ENCODE data around the gene KRT82.
"Not testable (repeated sequence)": the region's sequence is repeated elsewhere in the genome, so short reads cannot be mapped to it uniquely, and the experiment has no call there.

KRT82 gene

GRCh38 chr12:52405922-52406385, at the start of gene KRT82:
Gene KRT82 (minus strand): TSS chr12:52406335. CDS start chr12:52406277, 58 bp downstream.
- no peak for DNase-seq

GRCh38 chr12:52455821-52456220, 49.7 kb upstream of the KRT82 start:
- no peak for DNase-seq

DNA sequence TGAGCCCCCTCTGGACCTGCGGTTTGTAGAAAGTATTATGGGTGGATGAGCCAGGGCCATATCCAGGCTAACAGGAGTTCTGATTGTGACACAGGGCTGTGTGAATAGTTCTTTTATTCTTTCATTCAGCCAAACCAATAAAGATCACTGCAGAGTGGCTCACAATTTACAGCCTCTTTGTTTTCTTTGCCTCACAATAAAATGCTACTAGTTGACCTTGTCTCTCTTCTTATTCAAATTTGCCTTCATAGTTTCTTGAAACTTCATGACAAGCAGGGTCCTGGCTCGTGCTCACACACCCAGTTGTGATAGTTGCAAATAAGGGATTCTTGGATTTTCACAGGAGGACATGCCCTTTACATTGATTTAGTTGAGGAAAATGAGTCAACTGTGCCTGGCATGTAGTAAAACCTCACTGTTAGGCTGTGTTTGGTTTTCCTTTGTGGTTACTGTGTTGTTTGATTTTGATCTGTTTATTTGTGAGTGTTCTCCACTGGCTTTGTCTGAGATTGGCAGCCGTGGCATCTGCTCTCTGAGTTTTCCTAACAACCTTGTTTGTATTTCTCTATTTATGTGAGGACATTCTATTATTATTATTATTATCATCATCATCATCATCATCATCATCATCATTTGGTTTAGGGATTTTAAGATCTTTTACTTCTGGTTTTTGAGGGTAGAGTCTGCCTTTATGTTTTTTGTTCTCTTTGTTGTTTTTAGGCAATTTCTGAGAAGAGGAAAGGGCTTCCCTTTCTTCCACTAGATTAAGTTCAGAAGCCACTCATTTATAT, 48.5 kb upstream of the KRT82 start:
- no peak for DNase-seq

GRCh38 chr12:52452101-52452500, 46.0 kb upstream of the KRT82 start, which contains the start of gene KRT6B:
Gene KRT6B (minus strand): TSS chr12:52452146. CDS start chr12:52452078, 68 bp downstream.
- DNase-seq: no peak

DNA sequence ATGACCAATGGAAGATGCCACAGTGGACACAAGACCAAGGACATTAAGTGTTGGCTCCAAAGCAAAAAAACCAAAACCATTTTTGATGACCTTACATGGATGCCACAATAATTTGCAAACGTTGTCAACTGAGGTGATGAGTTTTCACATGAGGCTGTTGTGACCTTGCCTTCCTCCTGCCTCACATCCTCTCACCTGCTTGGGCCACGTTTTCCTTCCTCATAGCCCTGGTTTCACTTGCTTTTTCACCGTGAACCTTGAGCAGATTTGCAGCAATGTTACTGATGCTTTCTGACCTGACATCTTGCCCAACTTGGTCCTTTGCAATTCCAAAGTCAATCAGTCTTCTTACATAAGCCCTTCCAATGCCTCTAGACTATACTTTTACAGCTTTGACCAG, 42.1 kb upstream of the KRT82 start:
- no peak for DNase-seq

DNA sequence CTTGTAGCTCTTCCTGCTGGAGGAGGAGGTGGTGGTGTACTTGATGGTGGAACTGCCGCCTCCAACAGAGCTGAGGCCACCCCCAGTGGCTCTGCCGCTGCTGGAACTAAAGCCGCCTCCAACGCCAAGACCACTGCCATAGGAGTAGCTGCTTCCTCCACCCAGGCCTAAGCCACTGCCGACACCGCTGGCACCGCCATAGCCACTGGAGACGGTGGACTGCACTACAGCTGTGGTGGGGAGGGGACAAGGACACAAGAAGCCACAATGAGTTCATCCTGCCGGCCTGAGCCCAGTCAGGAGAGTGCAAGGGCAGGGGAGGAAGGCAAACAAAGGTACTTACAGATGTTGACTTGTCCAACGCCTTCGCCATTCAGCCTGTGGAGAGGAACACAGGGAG, 41.1 kb upstream of the KRT82 start:
- DNase-seq: not testable (repeated sequence)

DNA sequence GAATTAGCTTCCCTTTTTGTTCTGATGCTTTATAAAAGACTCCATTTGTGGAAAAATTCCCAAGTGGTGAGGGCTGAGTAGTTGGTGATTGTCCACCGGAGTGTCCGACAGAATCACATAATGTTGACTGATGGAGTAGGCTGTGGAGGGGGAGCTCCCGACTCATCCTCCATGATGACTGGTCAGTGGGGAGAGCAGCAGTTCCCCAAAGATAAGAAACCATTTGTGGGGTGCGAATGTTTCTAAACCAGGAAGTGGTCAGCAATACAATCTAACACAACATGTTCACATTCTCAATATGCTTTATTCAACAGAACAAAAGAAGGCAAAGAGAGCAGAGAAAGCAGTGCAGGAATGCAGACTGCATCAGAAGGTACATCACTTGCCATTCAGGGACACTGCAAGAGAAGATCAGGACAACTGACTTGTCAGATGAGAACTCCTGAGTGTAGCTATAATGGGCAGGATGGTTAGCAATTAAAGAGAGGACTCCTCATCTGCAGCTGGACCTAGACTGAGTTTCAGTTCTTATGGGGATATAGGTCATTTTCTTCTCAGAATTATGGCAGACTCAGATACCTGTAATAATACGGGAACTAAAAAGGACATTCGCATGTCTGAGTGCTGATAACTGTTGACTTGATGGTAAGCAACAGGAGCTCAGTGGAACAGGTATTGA, 40.4 kb upstream of the KRT82 start:
- no peak for DNase-seq

- DNase-seq: no peak
Measured at GRCh38 chr12:52445876-52446275, 39.7 kb upstream of the KRT82 start.

- DNase-seq: no peak
Measured at GRCh38 chr12:52444647-52445595, 38.8 kb upstream of the KRT82 start.

- DNase-seq: no peak
Measured at GRCh38 chr12:52443966-52444365, 37.8 kb upstream of the KRT82 start.

GRCh38 chr12:52442600-52443061, 36.5 kb upstream of the KRT82 start:
- no peak for DNase-seq

DNA sequence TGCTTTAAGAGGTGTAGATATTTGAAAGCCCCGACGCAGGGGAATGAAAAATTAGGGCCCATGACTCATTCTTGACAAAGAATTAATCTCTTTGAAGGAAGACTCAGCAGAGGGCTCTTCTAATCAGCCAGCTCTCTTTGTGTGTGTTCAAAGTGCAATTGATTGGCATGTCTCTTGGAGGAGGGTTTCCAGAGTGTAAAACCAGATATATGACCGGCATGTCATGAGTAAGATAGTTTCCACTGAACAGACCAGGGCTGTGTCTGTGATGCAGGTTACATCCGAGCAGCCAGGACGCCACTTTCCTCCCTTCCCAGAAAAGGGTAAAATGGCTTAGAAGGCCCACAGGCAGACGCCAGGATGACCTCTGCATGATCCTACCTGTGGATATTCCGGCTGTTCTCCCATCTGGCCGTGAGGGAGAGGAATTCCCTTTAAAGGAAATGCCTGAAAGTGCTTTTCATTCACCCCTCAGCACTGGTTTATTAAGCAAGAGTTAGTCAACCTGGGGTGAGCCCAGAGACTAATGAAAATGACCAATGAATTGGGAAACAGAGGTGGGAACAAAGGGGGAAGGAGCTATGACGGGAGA, 35.3 kb upstream of the KRT82 start:
- no peak for DNase-seq

- DNase-seq: no peak
Measured at GRCh38 chr12:52440821-52441319, 34.7 kb upstream of the KRT82 start.

DNA sequence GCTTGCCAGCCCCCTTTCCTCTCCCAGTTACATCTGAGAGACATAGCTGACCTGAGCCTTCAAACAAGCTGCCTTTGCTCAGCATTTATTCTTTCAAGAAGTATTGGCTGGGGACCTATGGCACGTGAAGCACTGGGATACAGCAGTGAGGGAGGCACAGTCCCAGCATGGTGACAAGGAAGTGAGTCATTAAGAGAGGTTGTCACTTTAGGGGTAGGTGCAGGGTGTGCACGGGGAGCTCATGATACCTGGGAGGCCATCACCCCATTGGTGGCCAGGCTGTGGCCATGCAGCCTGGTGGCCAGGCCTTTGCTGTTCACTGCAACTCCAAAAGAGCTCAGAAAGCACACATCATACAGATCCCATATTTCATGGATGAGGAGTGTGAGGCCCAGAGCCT, 33.7 kb upstream of the KRT82 start:
- no peak for DNase-seq

GRCh38 chr12:52439420-52439819, 33.3 kb upstream of the KRT82 start:
- DNase-seq: no peak

GRCh38 chr12:52438305-52439301, 32.5 kb upstream of the KRT82 start:
- no peak for DNase-seq

DNA sequence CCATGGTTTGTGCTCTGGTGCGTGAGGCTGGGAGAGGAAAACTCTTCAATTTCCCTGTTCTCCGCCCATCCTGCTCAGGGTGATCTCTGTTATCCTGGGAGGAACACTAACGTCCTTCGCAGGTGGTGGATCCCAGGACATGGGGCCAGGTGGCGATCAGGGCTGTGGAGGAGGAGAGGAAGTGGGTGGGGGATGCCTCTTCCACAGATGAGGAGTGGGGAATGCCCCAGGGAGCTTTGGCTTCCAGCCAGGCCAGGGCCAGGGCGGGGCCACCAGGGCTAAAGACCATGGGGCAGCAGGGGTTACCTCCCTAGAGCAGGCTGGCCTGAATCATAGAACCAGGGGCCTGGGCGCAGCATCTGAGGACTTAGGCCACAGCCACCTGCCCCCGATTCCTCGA, 31.4 kb upstream of the KRT82 start:
- DNase-seq: no peak

DNA sequence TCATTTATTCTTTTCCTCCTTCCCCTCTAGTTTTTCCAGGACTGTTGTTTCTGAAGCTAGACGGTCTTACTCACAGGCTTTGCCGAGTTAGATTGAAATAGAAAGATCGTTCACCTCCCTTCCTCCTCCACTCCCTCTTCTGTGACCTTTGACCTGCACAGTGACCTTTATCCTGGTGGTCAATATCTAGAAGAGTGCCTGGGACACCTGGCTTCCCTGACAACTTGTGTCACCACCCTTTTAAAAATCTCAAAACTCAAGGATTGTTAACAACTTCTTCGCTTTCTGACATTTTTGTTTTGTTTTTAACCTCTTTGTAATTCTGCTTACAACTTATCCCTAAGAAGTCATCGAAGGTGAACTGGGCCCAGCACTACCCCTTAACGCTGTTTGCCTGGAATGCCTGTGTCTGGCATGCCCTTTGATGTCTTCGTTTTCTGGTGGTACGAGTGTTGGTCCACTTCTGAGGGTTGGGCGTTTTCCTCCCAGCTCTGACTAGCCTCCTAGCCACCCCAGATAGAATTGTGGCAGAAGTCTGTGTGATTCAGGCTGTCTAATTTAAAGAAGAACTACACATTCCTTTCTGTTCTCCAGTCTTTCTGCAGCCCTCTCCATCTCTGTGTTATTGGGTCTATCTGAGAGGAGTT, 30.8 kb upstream of the KRT82 start:
- DNase-seq: no peak

GRCh38 chr12:52436000-52436827, 30.1 kb upstream of the KRT82 start:
- DNase-seq: no peak

DNA sequence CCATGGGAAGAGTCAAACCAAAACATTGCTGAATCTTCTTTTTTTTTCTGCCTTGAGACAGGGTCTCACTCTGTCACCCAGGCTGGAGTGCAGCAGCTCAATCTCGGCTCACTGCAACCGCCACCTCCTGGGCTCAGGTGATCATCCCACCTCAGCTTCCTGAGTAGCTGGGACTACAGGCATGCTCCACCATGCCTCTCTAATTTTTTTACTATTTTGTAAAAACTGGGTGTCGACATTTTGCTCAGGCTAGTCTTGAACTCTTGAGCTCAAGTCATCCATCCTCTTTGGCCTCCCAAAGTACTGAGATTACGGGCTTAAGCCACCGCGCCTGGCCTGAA, 29.5 kb upstream of the KRT82 start:
- DNase-seq: no peak
